ENCODE results near the gene TRIM2.

Gene TRIM2

GRCh38 chr4:153347117-153347516, 142.9 kb downstream of the TRIM2 start:
- H3K4me3 ChIP-seq (replicated peaks; ENCODE audit: insufficient read depth, low read length), result no peak overlapping the region
- no peaks in the 10 kb centered on the region for H3K27me3 ChIP-seq (ENCODE audit: insufficient read depth, poor library complexity, severe bottlenecking)
- DNase-seq (ENCODE audit: low read depth in 1 of 2, low spot score in 1 of 2), result no peak
- TF ChIP-seq GABPA (IDR thresholded peaks at IDR 0.05; ENCODE audit: low read depth) (no peak), SPI1 (IDR thresholded peaks at IDR 0.05; ENCODE audit: borderline replicate concordance, low read depth) (no peak), REST (IDR thresholded peaks at IDR 0.05; ENCODE audit: insufficient replicate concordance, low read depth) (no peak), CTCF (IDR thresholded peaks at IDR 0.05; ENCODE audit: insufficient read depth, low read length) (no peak), POLR2AphosphoS5 (IDR thresholded peaks at IDR 0.05; ENCODE audit: low read depth) (no peak)
- no peak overlapping the region for H3K27ac ChIP-seq (replicated peaks)

GRCh38 chr4:153348006-153348405, 143.8 kb downstream of the TRIM2 start:
- H3K27me3 ChIP-seq (ENCODE audit: insufficient read depth, poor library complexity, severe bottlenecking), result no peaks in the 10 kb centered on the region
- DNase-seq (ENCODE audit: low read depth in 1 of 2, low spot score in 1 of 2), result no peak
- no peak overlapping the region for H3K4me3 ChIP-seq (replicated peaks; ENCODE audit: insufficient read depth, low read length)
- TF ChIP-seq SPI1 (IDR thresholded peaks at IDR 0.05; ENCODE audit: borderline replicate concordance, low read depth), result no peak
- no peak for TF ChIP-seq REST (IDR thresholded peaks at IDR 0.05; ENCODE audit: insufficient replicate concordance, low read depth)
- TF ChIP-seq GABPA (IDR thresholded peaks at IDR 0.05; ENCODE audit: low read depth), result no peak
- no peak for TF ChIP-seq CTCF (IDR thresholded peaks at IDR 0.05; ENCODE audit: insufficient read depth, low read length)
- no peak for TF ChIP-seq POLR2AphosphoS5 (IDR thresholded peaks at IDR 0.05; ENCODE audit: low read depth)
- no peak overlapping the region for H3K27ac ChIP-seq (replicated peaks)

GRCh38 chr4:153349206-153349805, 145.1 kb downstream of the TRIM2 start:
- H3K27ac ChIP-seq (replicated peaks), result no peak overlapping the region
- no peak for TF ChIP-seq SPI1 (IDR thresholded peaks at IDR 0.05; ENCODE audit: borderline replicate concordance, low read depth)
- no peak for TF ChIP-seq REST (IDR thresholded peaks at IDR 0.05; ENCODE audit: insufficient replicate concordance, low read depth)
- no peak for TF ChIP-seq POLR2AphosphoS5 (IDR thresholded peaks at IDR 0.05; ENCODE audit: low read depth)
- TF ChIP-seq CTCF (IDR thresholded peaks at IDR 0.05; ENCODE audit: insufficient read depth, low read length), result no peak
- no peak for TF ChIP-seq GABPA (IDR thresholded peaks at IDR 0.05; ENCODE audit: low read depth)
- no peak overlapping the region for H3K4me3 ChIP-seq (replicated peaks; ENCODE audit: insufficient read depth, low read length)
- no peaks in the 10 kb centered on the region for H3K27me3 ChIP-seq (ENCODE audit: insufficient read depth, poor library complexity, severe bottlenecking)
- DNase-seq (ENCODE audit: low read depth in 1 of 2, low spot score in 1 of 2), result no peak

All from HL-60 (cell line).